HG03045 (cell line): ENCODE measurements around the gene CYSRT1.
A peak's percentile ranks its signal among the peaks of the same experiment; 100 is the strongest.

ENCODE experiments used
- ATAC-seq: cut with Tn5 transposase; IDR thresholded peaks from one replicate; pipeline ENCODE4 v1.9.1; 2021; ENCODE audit warnings: mild to moderate bottlenecking, moderate library complexity; ENCODE audit not compliant: unreplicated experiment

CYSRT1 gene

GRCh38 chr9:137223078-137223970 is 1.6 kb upstream of the CYSRT1 start:
- peak; percentile 73 for ATAC-seq

GRCh38 chr9:137225699-137226331 is 841 bp downstream of the CYSRT1 start:
- no peak for ATAC-seq

- no peak for ATAC-seq
Measured at GRCh38 chr9:137226338-137227053, 1.5 kb downstream of the CYSRT1 start.

- ATAC-seq, result no peak
Measured at GRCh38 chr9:137227054-137227852, 2.3 kb downstream of the CYSRT1 start, which contains the start of gene RNF224. Gene RNF224 (plus strand): TSS chr9:137227502. CDS start chr9:137228336, 834 bp downstream.

GRCh38 chr9:137227853-137228505 is 3.0 kb downstream of the CYSRT1 start:
- no peak for ATAC-seq

- no peak for ATAC-seq
Measured at GRCh38 chr9:137228506-137228967, 3.6 kb downstream of the CYSRT1 start.

- no peak for ATAC-seq
Measured at GRCh38 chr9:137228968-137229896, 4.3 kb downstream of the CYSRT1 start.

GRCh38 chr9:137229903-137230704 is 5.1 kb downstream of the CYSRT1 start:
- ATAC-seq, result no peak

- ATAC-seq, result no peak
Measured at GRCh38 chr9:137230705-137231371, 5.9 kb downstream of the CYSRT1 start, which contains the start of gene SLC34A3. Gene SLC34A3 (plus strand): TSS chr9:137230901. CDS start chr9:137231703, 802 bp downstream.

GRCh38 chr9:137231372-137232039 is 6.5 kb downstream of the CYSRT1 start:
- ATAC-seq, result no peak

GRCh38 chr9:137232101-137232500 is 7.1 kb downstream of the CYSRT1 start:
- no peak for ATAC-seq

GRCh38 chr9:137232510-137232909 is 7.5 kb downstream of the CYSRT1 start:
- no peak for ATAC-seq

GRCh38 chr9:137233143-137233980 is 8.4 kb downstream of the CYSRT1 start:
- no peak for ATAC-seq

GRCh38 chr9:137234055-137234697 is 9.2 kb downstream of the CYSRT1 start:
- ATAC-seq, result no peak

- ATAC-seq, result no peak
Measured at GRCh38 chr9:137234758-137235423, 9.9 kb downstream of the CYSRT1 start.
